CMK (cell line): ENCODE measurements around the gene ATXN7L3.

Source experiments
- DNase-seq: peaks from one replicate; pipeline ENCODE4 v3.0.0-alpha.2; 2010; ENCODE audit warnings: low read depth

ATXN7L3 gene

GRCh38 chr17:44200478-44201155 lies 933 bp upstream of the ATXN7L3 start:
- no peak for DNase-seq

- DNase-seq: no peak
Measured at GRCh38 chr17:44198721-44199552, 747 bp downstream of the ATXN7L3 start.

- DNase-seq: peak; percentile 86
Measured at GRCh38 chr17:44197980-44198720, 1.5 kb downstream of the ATXN7L3 start.

- no peak for DNase-seq
Measured at GRCh38 chr17:44197107-44197506, 2.6 kb downstream of the ATXN7L3 start.

- no peak for DNase-seq
Measured at GRCh38 chr17:44193326-44194084, 6.2 kb downstream of the ATXN7L3 start.

GRCh38 chr17:44192750-44193149 lies 6.9 kb downstream of the ATXN7L3 start:
- DNase-seq: no peak

GRCh38 chr17:44191941-44192496 lies 7.7 kb downstream of the ATXN7L3 start:
- DNase-seq: no peak

- no peak for DNase-seq
Measured at GRCh38 chr17:44191369-44191768, 8.3 kb downstream of the ATXN7L3 start.

GRCh38 chr17:44190481-44190880 lies 9.2 kb downstream of the ATXN7L3 start:
- no peak for DNase-seq

GRCh38 chr17:44188576-44189403 lies 10.9 kb downstream of the ATXN7L3 start:
- no peak for DNase-seq

GRCh38 chr17:44187131-44187899 lies 12.4 kb downstream of the ATXN7L3 start:
- DNase-seq: peak; percentile 54

- peak; percentile 97 for DNase-seq
Measured at GRCh38 chr17:44186307-44187130, 13.2 kb downstream of the ATXN7L3 start, which contains the start of gene TMUB2. TSS of gene TMUB2 (plus strand) at chr17:44186972. CDS start at chr17:44187709, 737 bp downstream.

- no peak for DNase-seq
Measured at GRCh38 chr17:44184212-44184810, 15.4 kb downstream of the ATXN7L3 start.

GRCh38 chr17:44183024-44183423 lies 16.7 kb downstream of the ATXN7L3 start:
- no peak for DNase-seq

GRCh38 chr17:44178133-44178532 lies 21.6 kb downstream of the ATXN7L3 start:
- no peak for DNase-seq

GRCh38 chr17:44177640-44178039 lies 22.0 kb downstream of the ATXN7L3 start:
- no peak for DNase-seq

- DNase-seq: no peak
Measured at GRCh38 chr17:44176671-44177501, 22.8 kb downstream of the ATXN7L3 start.

- no peak for DNase-seq
Measured at GRCh38 chr17:44176257-44176656, 23.4 kb downstream of the ATXN7L3 start.
